IMR-90 (cell line): ENCODE results near the gene CGB5. TPM values are rescaled to one million over a fixed set of nuclear protein-coding genes. Genes with fewer than 3 reads are reported as not detected.
A peak's percentile ranks its signal among the peaks of the same experiment; 100 is the strongest.

ENCODE experiments used
- ATAC-seq: fragments of 200-7000 bp; cut with Tn5 transposase; 2 replicates; pipeline ENCODE4 v1.9.1; 2020; ENCODE audit warnings: low read depth, mild to moderate bottlenecking, moderate library complexity
- BruUV-seq: library from RNA; stranded (reverse); fragments of 400-500 nt; replicated peaks from 2 replicates; lab custom pipeline; 2021; lab: Mats Ljungman, UMichigan
- CTCF ChIA-PET: fragments of 300-600 bp; formaldehyde crosslinking; extraction: SDS; loops from one replicate; lab custom pipeline; 2021; ENCODE audit warnings: antibody characterized with exemption; lab: Yijun Ruan, JAX
- POLR2A ChIA-PET: fragments of 300-600 bp; sonication (Branson Sonifier 250); formaldehyde crosslinking; loops from one replicate; lab custom pipeline; 2022; ENCODE audit warnings: antibody characterized with exemption; ENCODE audit not compliant: unreplicated experiment; lab: Charles Lee
- DNase-seq: peaks from one replicate; pipeline ENCODE4 v3.0.0; 2013
- H2AFZ ChIP-seq: replicated peaks from 2 replicates; pipeline ENCODE3; 2013; ENCODE audit warnings: low read length, mild to moderate bottlenecking; ENCODE audit not compliant: poor library complexity
- H2AK5ac ChIP-seq: 2 replicates; pipeline ENCODE4 v1.6.1; 2013; ENCODE audit warnings: low read depth, low read length, inconsistent platforms
- H2AK9ac ChIP-seq: replicated peaks from 2 replicates; pipeline ENCODE3; 2013; ENCODE audit warnings: mild to moderate bottlenecking, low read depth, low read length, moderate library complexity; ENCODE audit not compliant: poor library complexity
- H2BK120ac ChIP-seq: 2 replicates; pipeline ENCODE4 v1.6.1; 2013; ENCODE audit warnings: low read depth, low read length, inconsistent platforms
- H2BK15ac ChIP-seq: 3 replicates; pipeline ENCODE4 v1.6.1; 2013; ENCODE audit warnings: low read depth, low read length, inconsistent platforms
- H2BK20ac ChIP-seq: 2 replicates; pipeline ENCODE4 v1.6.1; 2013; ENCODE audit warnings: low read depth, mild to moderate bottlenecking, inconsistent platforms, low read length, moderate library complexity
- H2BK5ac ChIP-seq: 2 replicates; pipeline ENCODE4 v1.6.1; 2013; ENCODE audit warnings: mild to moderate bottlenecking, low read depth, low read length, inconsistent platforms; ENCODE audit not compliant: poor library complexity, severe bottlenecking
- H3K14ac ChIP-seq: replicated peaks from 2 replicates; pipeline ENCODE4 v1.6.1; 2013; ENCODE audit warnings: low read depth, low read length, inconsistent platforms
- H3K18ac ChIP-seq: 2 replicates; pipeline ENCODE4 v1.6.1; 2013; ENCODE audit warnings: low read depth, low read length, control low read depth
- H3K23ac ChIP-seq: 2 replicates; pipeline ENCODE4 v1.6.1; 2013; ENCODE audit warnings: low read depth, low read length, inconsistent platforms
- H3K27ac ChIP-seq: 2 replicates; pipeline ENCODE4 v1.5.1; 2013; ENCODE audit warnings: mild to moderate bottlenecking, control low read depth, low read length; ENCODE audit not compliant: insufficient read depth
- H3K27me3 ChIP-seq: 2 replicates; pipeline ENCODE4 v1.6.1; 2013; ENCODE audit warnings: low read length; ENCODE audit not compliant: control insufficient read depth, insufficient read depth
- H3K36me3 ChIP-seq: 2 replicates; pipeline ENCODE4 v1.6.1; 2013; ENCODE audit warnings: low read length, mixed read lengths; ENCODE audit not compliant: control insufficient read depth, insufficient read depth
- H3K4ac ChIP-seq: 2 replicates; pipeline ENCODE4 v1.6.1; 2013; ENCODE audit warnings: low read depth, low read length, inconsistent platforms
- H3K4me1 ChIP-seq: 2 replicates; pipeline ENCODE4 v1.6.1; 2013; ENCODE audit warnings: low read length, mixed read lengths; ENCODE audit not compliant: control insufficient read depth, insufficient read depth
- H3K4me2 ChIP-seq: 2 replicates; pipeline ENCODE4 v1.6.1; 2013; ENCODE audit warnings: low read depth, mild to moderate bottlenecking, control low read depth, low read length, moderate library complexity
- H3K4me3 ChIP-seq: 2 replicates; pipeline ENCODE4 v1.5.1; 2013; ENCODE audit warnings: low read depth, mild to moderate bottlenecking, control low read depth, low read length, moderate library complexity; ENCODE audit not compliant: insufficient read depth
- H3K56ac ChIP-seq: 2 replicates; pipeline ENCODE4 v1.6.1; 2013; ENCODE audit warnings: low read length, inconsistent platforms; ENCODE audit not compliant: insufficient read depth; ENCODE audit errors: extremely low read depth
- H3K79me1 ChIP-seq, 2 experiments: 2 replicates each; pipeline ENCODE4 v1.6.1; 2013; ENCODE audit warnings: low read length in 2 of 2, inconsistent platforms in 1 of 2, low read depth in 1 of 2
- H3K9ac ChIP-seq: 2 replicates; pipeline ENCODE4 v1.6.1; 2013; ENCODE audit warnings: low read depth, low read length, control low read depth
- H3K9me1 ChIP-seq: 2 replicates; pipeline ENCODE4 v1.6.1; 2013; ENCODE audit warnings: low read length, inconsistent platforms; ENCODE audit not compliant: insufficient read depth
- H3K9me3 ChIP-seq: 2 replicates; pipeline ENCODE4 v1.6.1; 2013; ENCODE audit warnings: low read length; ENCODE audit not compliant: control insufficient read depth, insufficient read depth
- H4K20me1 ChIP-seq: 2 replicates; pipeline ENCODE4 v1.6.1; 2013; ENCODE audit warnings: low read length, inconsistent platforms; ENCODE audit not compliant: insufficient read depth
- H4K5ac ChIP-seq: 2 replicates; pipeline ENCODE4 v1.6.1; 2013; ENCODE audit warnings: mild to moderate bottlenecking, low read depth, low read length, control low read depth
- H4K8ac ChIP-seq, 2 experiments: 2 replicates each; pipeline ENCODE4 v1.6.1; 2013; ENCODE audit warnings: low read depth in 2 of 2, low read length in 2 of 2, control low read depth in 1 of 2, inconsistent platforms in 1 of 2
- H4K91ac ChIP-seq: 2 replicates; pipeline ENCODE4 v1.6.1; 2013; ENCODE audit warnings: low read depth, low read length, inconsistent platforms; ENCODE audit not compliant: insufficient read depth
- BHLHE40 ChIP-seq: fragments of 150-350 bp; IDR thresholded peaks from 2 replicates; pipeline ENCODE4 v1.6.1; 2016; ENCODE audit warnings: mild to moderate bottlenecking, low read depth, low read length
- CEBPB ChIP-seq: IDR thresholded peaks from 2 replicates; pipeline ENCODE4 v1.6.1; 2012; ENCODE audit warnings: low read depth, low read length, improper control_type of control experiment
- CHD1 ChIP-seq: IDR thresholded peaks from 2 replicates; pipeline ENCODE4 v1.6.1; 2012; ENCODE audit warnings: low read depth, low read length, improper control_type of control experiment
- CTCF ChIP-seq: conservative IDR thresholded peaks from 2 replicates; pipeline ENCODE4 v1.5.1; 2012; ENCODE audit warnings: mild to moderate bottlenecking, low read depth, low read length, improper control_type of control experiment
- ELK1 ChIP-seq: fragments of 150-350 bp; IDR thresholded peaks from 2 replicates; pipeline ENCODE4 v1.6.1; 2016; ENCODE audit warnings: low read depth, mild to moderate bottlenecking, low read length, moderate library complexity, borderline replicate concordance
- FOS ChIP-seq: fragments of 150-350 bp; IDR thresholded peaks from 2 replicates; pipeline ENCODE4 v1.6.1; 2016; ENCODE audit warnings: low read depth, low read length
- MAFK ChIP-seq: IDR thresholded peaks from 2 replicates; pipeline ENCODE4 v1.6.1; 2012; ENCODE audit warnings: low read depth, low read length, improper control_type of control experiment
- MAZ ChIP-seq: IDR thresholded peaks from 2 replicates; pipeline ENCODE4 v1.6.1; 2012; ENCODE audit warnings: low read depth, mild to moderate bottlenecking, low read length, improper control_type of control experiment, moderate library complexity, borderline replicate concordance
- MXI1 ChIP-seq: IDR thresholded peaks from 2 replicates; pipeline ENCODE4 v1.6.1; 2012; ENCODE audit warnings: low read depth, mild to moderate bottlenecking, low read length, moderate library complexity, borderline replicate concordance
- NFE2L2 ChIP-seq: fragments of 150-350 bp; IDR thresholded peaks from 2 replicates; pipeline ENCODE4 v1.6.1; 2016; ENCODE audit warnings: low read depth, mild to moderate bottlenecking, low read length
- POLR2A ChIP-seq: IDR thresholded peaks from 2 replicates; pipeline ENCODE4 v1.6.1; 2012; ENCODE audit warnings: mild to moderate bottlenecking, low read depth, low read length
- RAD21 ChIP-seq: IDR thresholded peaks from 2 replicates; pipeline ENCODE4 v1.6.1; 2012; ENCODE audit warnings: low read length, improper control_type of control experiment
- RCOR1 ChIP-seq: IDR thresholded peaks from 2 replicates; pipeline ENCODE4 v1.6.1; 2012; ENCODE audit warnings: mild to moderate bottlenecking, low read length, improper control_type of control experiment; ENCODE audit not compliant: insufficient replicate concordance
- RFX5 ChIP-seq: IDR thresholded peaks from 2 replicates; pipeline ENCODE4 v1.8.0; 2012; ENCODE audit warnings: low read depth, mild to moderate bottlenecking, low read length, moderate library complexity
- SMC3 ChIP-seq: fragments of 150-350 bp; IDR thresholded peaks from 2 replicates; pipeline ENCODE4 v1.6.1; 2016; ENCODE audit warnings: low read depth, mild to moderate bottlenecking, antibody characterized with exemption, low read length, moderate library complexity
- USF2 ChIP-seq: fragments of 150-350 bp; IDR thresholded peaks from 2 replicates; pipeline ENCODE4 v1.6.1; 2017; ENCODE audit warnings: mild to moderate bottlenecking, antibody characterized with exemption, low read length, low read depth
- WGBS, 2 experiments: methylation state at CpG; one replicate each; pipeline versions ENCODE4 v1.1.5 to v1.1.7; 2013; ENCODE audit warnings: missing lambda C conversion rate in 2 of 2; ENCODE audit not compliant: insufficient read length in 1 of 2; ENCODE audit errors: extremely low coverage in 2 of 2; 5-methylcytosine and 5-hydroxymethylcytosine counted together
- dilution Hi-C: fragments of 300-500 bp; cut with HindIII; formaldehyde crosslinking; loops from one replicate; pipeline ENCODE4 v1.14.3; 2018; ENCODE audit warnings: low sequenced_read_pairs; ENCODE audit not compliant: unreplicated experiment
- in situ Hi-C: fragments of 300-500 bp; cut with MboI; formaldehyde crosslinking; loops from 3 replicates; pipeline ENCODE4 v1.14.3; 2019; ENCODE audit warnings: low sequenced_read_pairs, inconsistent platforms, mixed read lengths
- intact Hi-C: fragments of 100-400 bp; cut with micrococcal nuclease; formaldehyde crosslinking; loops from 2 replicates; pipeline ENCODE4 v1.10.0; 2022
- polyA plus RNA-seq, 3 experiments: library from polyadenylated mRNA; depleted of rRNA; stranded (reverse); fragments of >200 nt; gene quantifications; 2 replicates each; pipeline ENCODE4 v1.2.3, GENCODE V29; 2012; ENCODE audit warnings: low replicate concordance in 1 of 3
- total RNA-seq: library from RNA; depleted of rRNA; stranded (reverse); fragments of >200 nt; gene quantifications from 2 replicates; pipeline ENCODE4 v1.2.3, GENCODE V29; 2012

CGB5 gene
- total and polyA plus RNA-seq, 2 of the 4 experiments (the other 2 are of a cell fraction) = not detected

- Histone ChIP-seq H3K27ac (no peak overlapping the region), H3K36me3 (peaks cover 66% of the 10 kb centered on the region), H3K18ac (no peak overlapping the region), H3K9me3 (no peaks in the 10 kb centered on the region), H2AFZ (no peak overlapping the region), H2BK20ac (no peak overlapping the region), H3K4me2 (no peak overlapping the region), H4K91ac (no peak overlapping the region), H3K4ac (no peak overlapping the region), H3K79me1 (peaks cover 0 to 3% of the 10 kb centered on the region in 2 experiments; a peak in 1 of 4 replicates), H2BK15ac (no peak overlapping the region), H3K4me1 (no peaks in the 10 kb centered on the region), H3K23ac (no peak overlapping the region), H3K56ac (no peak overlapping the region), H2BK120ac (no peak overlapping the region), H3K27me3 (no peaks in the 10 kb centered on the region), H2AK5ac (no peak overlapping the region), H4K8ac (no peak overlapping the region), H4K5ac (no peak overlapping the region), H3K9me1 (peaks cover 2% of the 10 kb centered on the region; the same call in 1 of the 2 replicates), H3K4me3 (no peak overlapping the region), H2BK5ac (no peak overlapping the region), H4K20me1 (no peaks in the 10 kb centered on the region; the same call in 1 of the 2 replicates), H3K14ac (no peak overlapping the region), H3K9ac (no peak overlapping the region), H2AK9ac (peak overlapping the region; percentile 55)
- WGBS, 2 experiments = 92% methylated on average over 8 of the region's 18 CpGs; no CpG with 5 or more reads in 1 of the 2 experiments
- dilution Hi-C loops = no loop called here
- TF ChIP-seq NFE2L2 = no peak
- no peak for TF ChIP-seq CHD1
- TF ChIP-seq POLR2A = no peak
- TF ChIP-seq CEBPB = no peak
- TF ChIP-seq SMC3 = no peak
- no peak for TF ChIP-seq RCOR1
- no peak for TF ChIP-seq CTCF
- TF ChIP-seq USF2 = no peak
- TF ChIP-seq MXI1 = no peak
- no peak for TF ChIP-seq ELK1
- no peak for TF ChIP-seq RAD21
- TF ChIP-seq MAZ = no peak
- no peak for TF ChIP-seq BHLHE40
- TF ChIP-seq MAFK = no peak
- TF ChIP-seq RFX5 = no peak
- TF ChIP-seq FOS = no peak
- CTCF ChIA-PET = no interaction called here
- in situ Hi-C loops = no loop called here
- POLR2A ChIA-PET = no interaction called here
- intact Hi-C loops = no loop called here
- ATAC-seq (no peak), DNase-seq (no peak)
- BruUV-seq = no TSS peak
These were observed 33.2 kb upstream of the CGB5 start for GRCh38 chr19:49010453-49010852.
